ENCODE data around the gene UNG.
"Not testable (repeated sequence)": the region's sequence is repeated elsewhere in the genome, so short reads cannot be mapped to it uniquely, and the experiment has no call there.

The UNG gene

GRCh38 chr12:109097435-109098182 lies at the start of gene UNG:
Gene UNG (plus strand): TSS chr12:109097597. CDS start chr12:109097680, 83 bp downstream.
- DNase-seq (ENCODE audit: low read depth in 2 of 2) = peak; percentile 90 to 92

GRCh38 chr12:109048706-109049105 lies 48.7 kb upstream of the UNG start:
- DNase-seq (ENCODE audit: low read depth in 2 of 2) = not testable (repeated sequence)

GRCh38 chr12:109049794-109050193 lies 47.6 kb upstream of the UNG start:
- not testable (repeated sequence) for DNase-seq (ENCODE audit: low read depth in 2 of 2)

- no peak for DNase-seq (ENCODE audit: low read depth in 2 of 2)
Measured at GRCh38 chr12:109052097-109052413, 45.3 kb upstream of the UNG start.

- DNase-seq (ENCODE audit: low read depth in 2 of 2) = peak; percentile 73 to 74
Measured at GRCh38 chr12:109052414-109053323, 44.7 kb upstream of the UNG start, which contains the start of gene USP30. Gene USP30 (plus strand): TSS chr12:109052576. CDS start chr12:109052679, 103 bp downstream.

- DNase-seq (ENCODE audit: low read depth in 2 of 2) = no peak
Measured at GRCh38 chr12:109053382-109054123, 43.8 kb upstream of the UNG start.

GRCh38 chr12:109054124-109054513 lies 43.3 kb upstream of the UNG start:
- not testable (repeated sequence) for DNase-seq (ENCODE audit: low read depth in 2 of 2)

- DNase-seq (ENCODE audit: low read depth in 2 of 2) = no peak
Measured at GRCh38 chr12:109054520-109054919, 42.9 kb upstream of the UNG start.

GRCh38 chr12:109056891-109057290 lies 40.5 kb upstream of the UNG start:
- no peak for DNase-seq (ENCODE audit: low read depth in 2 of 2)

- no peak for DNase-seq (ENCODE audit: low read depth in 2 of 2)
Measured at GRCh38 chr12:109057376-109057775, 40.0 kb upstream of the UNG start.

- no peak for DNase-seq (ENCODE audit: low read depth in 2 of 2)
Measured at GRCh38 chr12:109058773-109059172, 38.6 kb upstream of the UNG start.

GRCh38 chr12:109064143-109064542 lies 33.3 kb upstream of the UNG start:
- no peak for DNase-seq (ENCODE audit: low read depth in 2 of 2)

- no peak for DNase-seq (ENCODE audit: low read depth in 2 of 2)
Measured at GRCh38 chr12:109065154-109065852, 32.1 kb upstream of the UNG start.

- DNase-seq (ENCODE audit: low read depth in 2 of 2) = no peak
Measured at GRCh38 chr12:109065853-109066193, 31.6 kb upstream of the UNG start.

- no peak for DNase-seq (ENCODE audit: low read depth in 2 of 2)
Measured at GRCh38 chr12:109069307-109070271, 27.8 kb upstream of the UNG start.

- no peak for DNase-seq (ENCODE audit: low read depth in 2 of 2)
Measured at GRCh38 chr12:109074866-109075265, 22.5 kb upstream of the UNG start.

GRCh38 chr12:109082751-109083150 lies 14.6 kb upstream of the UNG start:
- no peak for DNase-seq (ENCODE audit: low read depth in 2 of 2)

GRCh38 chr12:109084425-109084824 lies 13.0 kb upstream of the UNG start:
- DNase-seq (ENCODE audit: low read depth in 2 of 2) = no peak

GRCh38 chr12:109085590-109085989 lies 11.8 kb upstream of the UNG start:
- DNase-seq (ENCODE audit: low read depth in 2 of 2) = no peak

GRCh38 chr12:109087250-109087649 lies 10.1 kb upstream of the UNG start:
- DNase-seq (ENCODE audit: low read depth in 2 of 2) = no peak

Measured in fibroblast of skin of left quadriceps (primary cell).